Upper lobe of right lung (tissue), 1 donor: ENCODE data around the gene GOPC. TPM values are rescaled to one million over a fixed set of nuclear protein-coding genes. Genes with fewer than 3 reads are reported as not detected.
A peak's percentile ranks its signal among the peaks of the same experiment; 100 is the strongest.

ENCODE experiments used
- ATAC-seq: fragments of 200-7000 bp; cut with Tn5 transposase; one replicate; pipeline ENCODE4 v1.9.1; 2020; ENCODE audit warnings: mild to moderate bottlenecking, moderate library complexity
- DNase-seq: peaks from one replicate; pipeline ENCODE4 v3.0.0-alpha.2; 2020
- H3K27ac ChIP-seq: fragments of 200-600 bp; one replicate; pipeline ENCODE4 v1.8.0; 2022
- H3K27me3 ChIP-seq: fragments of 200-600 bp; one replicate; pipeline ENCODE4 v1.8.0; 2022; ENCODE audit warnings: mild to moderate bottlenecking
- H3K36me3 ChIP-seq: fragments of 200-600 bp; one replicate; pipeline ENCODE4 v1.8.0; 2022
- H3K4me1 ChIP-seq: fragments of 200-600 bp; one replicate; pipeline ENCODE4 v1.8.0; 2022
- H3K4me3 ChIP-seq: fragments of 200-600 bp; one replicate; pipeline ENCODE4 v1.8.0; 2022; ENCODE audit warnings: mild to moderate bottlenecking
- H3K9me3 ChIP-seq: fragments of 200-600 bp; one replicate; pipeline ENCODE4 v1.8.0; 2022
- intact Hi-C: fragments of 100-400 bp; cut with DNase I; formaldehyde crosslinking; loops from one replicate; pipeline ENCODE4 v1.11.0; 2022
- total RNA-seq: library from RNA; stranded (reverse); fragmentation: NEBNext Ultra II Directional; extraction: Animal tissue kit (Norgen Biotek cat#: 25700); gene quantifications from one replicate; pipeline ENCODE4 v1.2.1, GENCODE V29; 2021
- TF ChIP-seq, protein P1 (sequence below): fragments of 200-600 bp; IDR thresholded peaks from one replicate; pipeline ENCODE4 v1.8.0; 2022; ENCODE audit warnings: antibody characterized with exemption
- donor health status: DM: no; HTN: yes; CAD: no; lungs with severe emphysema.

The GOPC gene
- total RNA-seq, 1 donor from 2014 or later, result 21.5 TPM

DNA sequence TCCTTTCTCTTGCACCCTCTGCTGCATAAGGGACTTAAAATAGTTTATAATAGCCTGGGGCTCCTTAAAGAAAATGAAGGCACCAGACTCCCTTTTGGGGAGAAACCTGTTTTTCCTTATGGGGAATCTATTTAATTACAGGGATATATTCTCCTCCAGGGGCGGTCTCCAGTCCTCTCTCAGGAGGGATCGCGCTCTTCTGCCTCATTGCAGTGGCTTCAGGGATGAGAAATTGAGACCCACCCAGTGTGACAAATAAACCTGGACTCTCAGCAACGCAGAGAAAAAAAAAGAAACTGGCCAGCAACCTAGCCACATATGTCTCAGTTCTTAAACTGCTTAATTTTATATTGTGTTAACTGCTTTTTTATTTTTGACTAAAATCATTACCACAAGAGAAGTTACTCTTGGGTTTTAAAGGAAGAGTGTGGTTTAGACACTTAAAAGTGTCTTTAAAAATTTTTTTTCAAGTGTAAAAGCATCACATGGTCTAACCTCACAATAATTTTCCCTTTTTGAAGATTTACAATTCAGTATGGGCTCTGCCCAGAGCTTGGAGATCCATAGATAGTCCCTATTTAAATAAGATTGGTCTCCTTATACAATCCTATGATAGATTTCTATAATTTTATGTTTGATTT is 11.7 kb upstream of the GOPC start:
- intact Hi-C loops, result no loop called here
- Histone ChIP-seq H3K36me3 (no peaks in the 10 kb centered on the region), H3K4me3 (no peak overlapping the region), H3K9me3 (no peaks in the 10 kb centered on the region), H3K4me1 (no peaks in the 10 kb centered on the region), H3K27ac (no peak overlapping the region), H3K27me3 (no peaks in the 10 kb centered on the region)
- no peak for DNase-seq
- no peak for ATAC-seq
- TF ChIP-seq, protein P1, sequence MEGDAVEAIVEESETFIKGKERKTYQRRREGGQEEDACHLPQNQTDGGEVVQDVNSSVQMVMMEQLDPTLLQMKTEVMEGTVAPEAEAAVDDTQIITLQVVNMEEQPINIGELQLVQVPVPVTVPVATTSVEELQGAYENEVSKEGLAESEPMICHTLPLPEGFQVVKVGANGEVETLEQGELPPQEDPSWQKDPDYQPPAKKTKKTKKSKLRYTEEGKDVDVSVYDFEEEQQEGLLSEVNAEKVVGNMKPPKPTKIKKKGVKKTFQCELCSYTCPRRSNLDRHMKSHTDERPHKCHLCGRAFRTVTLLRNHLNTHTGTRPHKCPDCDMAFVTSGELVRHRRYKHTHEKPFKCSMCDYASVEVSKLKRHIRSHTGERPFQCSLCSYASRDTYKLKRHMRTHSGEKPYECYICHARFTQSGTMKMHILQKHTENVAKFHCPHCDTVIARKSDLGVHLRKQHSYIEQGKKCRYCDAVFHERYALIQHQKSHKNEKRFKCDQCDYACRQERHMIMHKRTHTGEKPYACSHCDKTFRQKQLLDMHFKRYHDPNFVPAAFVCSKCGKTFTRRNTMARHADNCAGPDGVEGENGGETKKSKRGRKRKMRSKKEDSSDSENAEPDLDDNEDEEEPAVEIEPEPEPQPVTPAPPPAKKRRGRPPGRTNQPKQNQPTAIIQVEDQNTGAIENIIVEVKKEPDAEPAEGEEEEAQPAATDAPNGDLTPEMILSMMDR, result no peak

DNA sequence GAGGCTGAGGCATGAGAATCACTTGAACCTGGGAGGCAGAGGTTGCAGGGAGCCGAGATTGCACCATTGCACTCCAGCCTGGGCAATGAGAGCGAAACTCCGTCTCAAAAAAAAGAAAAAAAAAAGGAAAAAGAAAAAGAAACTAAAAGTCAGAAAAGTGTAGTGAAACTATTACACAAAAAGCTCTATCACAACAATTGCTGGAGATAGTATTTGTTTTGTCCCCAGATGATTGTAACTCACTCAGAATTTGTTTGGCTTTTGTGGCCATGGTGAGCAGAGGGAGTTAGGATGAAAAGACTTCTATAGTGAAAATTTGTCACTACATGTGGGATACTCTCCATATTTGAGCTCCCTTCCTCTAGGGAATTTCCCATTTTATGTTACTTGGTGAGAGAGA is 5.2 kb upstream of the GOPC start:
- DNase-seq (no peak), ATAC-seq (no peak)
- Histone ChIP-seq H3K9me3 (no peaks in the 10 kb centered on the region), H3K4me3 (no peak overlapping the region), H3K27me3 (no peaks in the 10 kb centered on the region), H3K27ac (no peak overlapping the region), H3K4me1 (peaks cover 5% of the 10 kb centered on the region), H3K36me3 (no peaks in the 10 kb centered on the region)
- intact Hi-C loops, result no loop called here
- TF ChIP-seq, protein P1, result no peak

DNA sequence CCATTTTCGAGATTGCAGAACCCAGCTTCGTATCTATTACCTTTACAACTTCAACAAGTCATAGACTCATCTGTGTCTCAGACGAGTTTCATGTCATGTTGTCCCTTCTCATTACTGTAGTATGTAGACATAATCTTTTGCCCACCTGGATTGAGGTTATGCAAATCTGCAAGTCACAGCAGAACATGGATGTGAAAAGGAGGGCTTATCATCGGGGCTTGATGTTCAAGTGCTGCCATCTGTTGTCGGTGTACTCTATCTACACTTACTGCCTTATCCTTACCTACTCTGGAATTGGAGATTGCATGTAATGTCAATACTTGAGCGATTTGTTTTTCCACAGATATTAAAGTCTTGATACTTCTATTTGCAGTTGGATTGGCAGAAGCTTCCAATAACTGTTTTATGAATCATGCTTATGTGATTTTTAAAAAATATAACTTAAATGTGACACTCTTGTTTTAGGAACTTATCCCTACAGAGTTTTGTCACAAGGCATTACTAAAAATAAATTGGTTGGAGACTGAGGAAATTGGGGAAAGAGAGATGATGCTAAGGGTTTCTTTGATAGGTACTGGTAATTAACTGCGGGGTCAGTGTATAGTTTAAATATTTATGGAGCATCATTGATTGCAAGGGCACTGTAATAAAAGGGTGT is 3.0 kb upstream of the GOPC start:
- intact Hi-C loops, result no loop called here
- ATAC-seq, result peak; percentile 49
- Histone ChIP-seq H3K4me1 (peaks cover 10% of the 10 kb centered on the region), H3K27me3 (no peaks in the 10 kb centered on the region), H3K27ac (no peak overlapping the region), H3K9me3 (no peaks in the 10 kb centered on the region), H3K36me3 (no peaks in the 10 kb centered on the region), H3K4me3 (no peak overlapping the region)
- TF ChIP-seq, protein P1, result peak; percentile 70
- no peak for DNase-seq

DNA sequence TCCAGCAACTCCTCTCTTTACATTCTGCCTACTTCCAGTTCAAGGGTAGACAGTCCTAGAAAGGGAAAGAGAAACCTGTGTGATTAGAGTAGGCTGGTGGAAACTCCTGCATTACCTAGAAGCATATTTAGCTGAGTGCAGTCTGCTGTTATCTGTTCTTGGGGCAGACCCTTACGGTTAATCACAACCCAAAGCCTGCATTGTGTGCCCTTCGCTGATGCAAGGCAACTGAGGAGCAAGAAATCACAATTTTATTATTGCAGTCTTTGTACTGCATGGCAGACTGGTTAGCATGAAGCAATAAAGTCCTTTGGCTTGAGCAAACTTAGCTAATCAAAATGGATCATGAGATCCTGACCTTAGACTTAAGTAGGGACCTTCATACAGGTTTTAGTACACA is 1.5 kb upstream of the GOPC start:
- no peaks in the 10 kb centered on the region for H3K9me3 ChIP-seq
- no peaks in the 10 kb centered on the region for H3K36me3 ChIP-seq
- intact Hi-C loops, result no loop called here
- DNase-seq (no peak), ATAC-seq (no peak)
- H3K27ac ChIP-seq, result no peak overlapping the region
- H3K27me3 ChIP-seq, result no peaks in the 10 kb centered on the region
- TF ChIP-seq, protein P1, result no peak
- peaks cover 21% of the 10 kb centered on the region for H3K4me1 ChIP-seq
- no peak overlapping the region for H3K4me3 ChIP-seq

DNA sequence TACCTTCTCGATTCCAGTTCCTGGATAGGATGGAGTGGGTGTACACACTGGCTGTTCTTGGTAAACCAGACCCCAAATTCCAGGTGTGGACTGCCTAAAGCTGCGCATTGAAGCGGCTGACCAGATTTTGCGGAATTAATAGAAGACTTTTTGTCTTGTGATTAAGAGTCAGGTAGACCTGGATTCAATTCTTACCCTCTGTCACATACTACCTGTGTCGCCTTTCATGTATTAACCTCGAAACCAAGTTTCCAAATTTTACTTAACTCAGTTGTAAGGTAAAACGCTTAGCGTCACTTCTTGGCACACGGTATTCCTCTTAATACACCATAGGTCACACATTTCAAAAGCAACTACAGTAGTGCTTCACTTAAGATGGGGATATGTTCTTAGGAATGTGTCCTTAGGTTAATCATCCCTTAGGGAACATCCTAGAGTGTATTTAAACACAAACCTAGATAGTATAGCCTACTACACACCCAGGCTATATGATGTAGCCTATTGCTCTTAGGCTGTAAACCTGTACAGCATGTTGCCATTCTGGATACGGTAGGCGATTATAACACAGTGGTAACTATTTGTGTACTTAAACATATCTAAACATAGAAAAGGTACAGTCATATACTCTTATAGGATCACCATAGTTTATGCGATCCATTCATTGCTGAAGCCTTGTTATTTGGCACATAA is 733 bp upstream of the GOPC start:
- Histone ChIP-seq H3K4me3 (peak overlapping the region; percentile 93), H3K36me3 (no peaks in the 10 kb centered on the region), H3K4me1 (peaks cover 21% of the 10 kb centered on the region), H3K27ac (peak overlapping the region; percentile 94), H3K27me3 (no peaks in the 10 kb centered on the region), H3K9me3 (no peaks in the 10 kb centered on the region)
- no peak for DNase-seq
- ATAC-seq, result no peak
- intact Hi-C loops, result no loop called here
- TF ChIP-seq, protein P1, result no peak
